H1 (cell line): ENCODE data around the gene PDE4D. TPM values are rescaled to one million over a fixed set of nuclear protein-coding genes. Genes with fewer than 3 reads are reported as not detected.
A peak's percentile ranks its signal among the peaks of the same experiment; 100 is the strongest.

Experiments used
- CTCF ChIA-PET: fragments of 300-600 bp; sonication (Branson Sonifier 250); formaldehyde crosslinking; loops from one replicate; lab custom pipeline; 2021; ENCODE audit not compliant: partially characterized antibody; lab: Charles Lee
- POLR2A ChIA-PET: fragments of 300-600 bp; sonication (Branson Sonifier 250); formaldehyde crosslinking; loops from one replicate; lab custom pipeline; 2021; ENCODE audit warnings: inconsistent platforms; ENCODE audit not compliant: partially characterized antibody; lab: Charles Lee
- DNase-seq, 2 experiments: peaks; one replicate each; pipeline versions ENCODE4 v3.0.0 to v3.0.0-alpha.2; 2010 to 2022; ENCODE audit warnings: low spot score in 2 of 2, low read depth in 1 of 2, mixed read lengths in 1 of 2
- FAIRE-seq: peaks from 2 replicates; lab custom pipeline; 2011; peaks lifted over from hg19 to GRCh38; lab: Jason Lieb, UNC
- H2AFZ ChIP-seq: 2 replicates; pipeline ENCODE4 v1.8.1; 2012; ENCODE audit warnings: low read length, inconsistent platforms
- H2AK5ac ChIP-seq: 2 replicates; pipeline ENCODE4 v1.6.1; 2013; ENCODE audit warnings: low read depth, low read length
- H2BK120ac ChIP-seq: replicated peaks from 2 replicates; pipeline ENCODE3; 2013; ENCODE audit warnings: low read depth, low read length, inconsistent platforms
- H2BK12ac ChIP-seq: 2 replicates; pipeline ENCODE4 v1.6.1; 2013; ENCODE audit warnings: low read depth, low read length
- H2BK15ac ChIP-seq: 2 replicates; pipeline ENCODE4 v1.6.1; 2013; ENCODE audit warnings: low read length
- H2BK20ac ChIP-seq: 2 replicates; pipeline ENCODE4 v1.6.1; 2013; ENCODE audit warnings: low read length
- H2BK5ac ChIP-seq: 2 replicates; pipeline ENCODE4 v1.6.1; 2013; ENCODE audit warnings: low read depth, low read length
- H3K14ac ChIP-seq: 2 replicates; pipeline ENCODE4 v1.6.1; 2013; ENCODE audit warnings: inconsistent platforms; ENCODE audit not compliant: insufficient read length
- H3K18ac ChIP-seq: 2 replicates; pipeline ENCODE4 v1.6.1; 2013; ENCODE audit warnings: low read length; ENCODE audit errors: extremely low read depth
- H3K23ac ChIP-seq: 2 replicates; pipeline ENCODE4 v1.6.1; 2013; ENCODE audit warnings: inconsistent platforms; ENCODE audit not compliant: insufficient read length
- H3K23me2 ChIP-seq: 2 replicates; pipeline ENCODE4 v1.6.1; 2013; ENCODE audit warnings: low read depth, low read length
- H3K27ac ChIP-seq: 2 replicates; pipeline ENCODE4 v1.6.1; 2011; ENCODE audit warnings: low read depth, low read length, inconsistent platforms
- H3K27me3 ChIP-seq, 4 experiments: replicated peaks in 1 of 4; 1 replicate in 1 of 4; 2 replicates in 3 of 4; pipeline versions ENCODE4 v1.6.1 to v1.8.1; 2011 to 2013; ENCODE audit warnings: low read length in 3 of 4, mild to moderate bottlenecking in 3 of 4, inconsistent platforms in 2 of 4, mixed read lengths in 2 of 4, moderate library complexity in 1 of 4; ENCODE audit not compliant: control insufficient read depth in 3 of 4, insufficient read depth in 3 of 4; ENCODE audit errors: extremely low read depth in 1 of 4
- H3K36me3 ChIP-seq, 4 experiments: 2 replicates each; pipeline versions ENCODE4 v1.6.1 to v1.8.1; 2011 to 2013; ENCODE audit warnings: mild to moderate bottlenecking in 4 of 4, low read length in 3 of 4, moderate library complexity in 2 of 4, control low read depth in 1 of 4, inconsistent platforms in 1 of 4; ENCODE audit not compliant: insufficient read depth in 4 of 4, control insufficient read depth in 2 of 4
- H3K4ac ChIP-seq: replicated peaks from 2 replicates; pipeline ENCODE3; 2013; ENCODE audit warnings: low read length, low read depth, mixed read lengths, inconsistent platforms; ENCODE audit not compliant: insufficient read length
- H3K4me1 ChIP-seq, 4 experiments: replicated peaks in 1 of 4; 1 replicate in 1 of 4; 2 replicates in 3 of 4; pipeline versions ENCODE4 v1.6.1 to v1.8.1; 2011 to 2013; ENCODE audit warnings: low read length in 3 of 4, inconsistent platforms in 2 of 4, mixed read lengths in 1 of 4; ENCODE audit not compliant: insufficient read depth in 4 of 4, control insufficient read depth in 3 of 4
- H3K4me2 ChIP-seq, 2 experiments: 2 replicates each; pipeline versions ENCODE4 v1.6.1 to v1.8.1; 2011 to 2013; ENCODE audit warnings: low read depth in 2 of 2, low read length in 2 of 2, control low read depth in 1 of 2, inconsistent platforms in 1 of 2, mild to moderate bottlenecking in 1 of 2; ENCODE audit not compliant: insufficient read depth in 1 of 2
- H3K4me3 ChIP-seq, 4 experiments: fragments of 200-600, 300-600 bp in 1 of 4; sonication (generic), shearing (Covaris generic), sonication (Bioruptor Twin) in 1 of 4; 2 replicates each; pipeline versions ENCODE4 v1.5.1 to v1.8.1; 2011 to 2016; ENCODE audit warnings: low read length in 4 of 4, low read depth in 3 of 4, control low read depth in 2 of 4, inconsistent platforms in 2 of 4, mild to moderate bottlenecking in 2 of 4, mixed read lengths in 1 of 4, moderate library complexity in 1 of 4; ENCODE audit not compliant: insufficient read depth in 2 of 4; ENCODE audit errors: extremely low read depth in 1 of 4
- H3K56ac ChIP-seq: replicated peaks from 2 replicates; pipeline ENCODE3; 2013; ENCODE audit warnings: low read depth, mild to moderate bottlenecking, mixed read lengths, low read length, inconsistent platforms; ENCODE audit not compliant: insufficient read length
- H3K79me1 ChIP-seq: 2 replicates; pipeline ENCODE4 v1.6.1; 2013; ENCODE audit warnings: low read depth, low read length, control low read depth
- H3K79me2 ChIP-seq, 2 experiments: 2 replicates each; pipeline versions ENCODE4 v1.6.1 to v1.8.1; 2012 to 2013; ENCODE audit warnings: low read length in 2 of 2, mild to moderate bottlenecking in 2 of 2, inconsistent platforms in 1 of 2; ENCODE audit not compliant: insufficient read depth in 2 of 2, control insufficient read depth in 1 of 2
- H3K9ac ChIP-seq, 4 experiments: replicated peaks in 1 of 4; 1 replicate in 1 of 4; 2 replicates in 3 of 4; pipeline versions ENCODE4 v1.6.1 to v1.8.1; 2011 to 2013; ENCODE audit warnings: low read depth in 3 of 4, low read length in 3 of 4, control low read depth in 2 of 4, mild to moderate bottlenecking in 2 of 4, moderate library complexity in 2 of 4, inconsistent platforms in 1 of 4; ENCODE audit errors: extremely low read depth in 1 of 4
- H3K9me3 ChIP-seq, 2 experiments: 2 replicates each; pipeline versions ENCODE4 v1.6.1 to v1.8.1; 2012 to 2013; ENCODE audit warnings: mild to moderate bottlenecking in 2 of 2, moderate library complexity in 2 of 2, control low read depth in 1 of 2, inconsistent platforms in 1 of 2, low read depth in 1 of 2, low read length in 1 of 2, mixed read lengths in 1 of 2; ENCODE audit not compliant: insufficient read depth in 2 of 2
- H4K20me1 ChIP-seq, 2 experiments: replicated peaks in 1 of 2; 2 replicates each; pipeline versions ENCODE3 to v1.8.1; 2011 to 2013; ENCODE audit warnings: inconsistent platforms in 2 of 2, low read length in 2 of 2, mild to moderate bottlenecking in 1 of 2; ENCODE audit not compliant: insufficient read depth in 2 of 2, control insufficient read depth in 1 of 2
- H4K5ac ChIP-seq: 2 replicates; pipeline ENCODE4 v1.6.1; 2013; ENCODE audit warnings: low read length, low read depth, mixed read lengths, inconsistent platforms; ENCODE audit not compliant: insufficient read length
- H4K8ac ChIP-seq: 2 replicates; pipeline ENCODE4 v1.8.0; 2013; ENCODE audit warnings: mild to moderate bottlenecking, moderate library complexity, low read length, inconsistent platforms; ENCODE audit not compliant: insufficient read depth; ENCODE audit errors: extremely low read depth
- H4K91ac ChIP-seq: replicated peaks from 2 replicates; pipeline ENCODE3; 2013; ENCODE audit warnings: low read length, mixed read lengths, inconsistent platforms; ENCODE audit not compliant: insufficient read length
- ASH2L ChIP-seq: fragments of 200-600, 300-600 bp; sonication (generic); IDR thresholded peaks from one replicate; pipeline ENCODE4 v1.7.1; 2017; ENCODE audit warnings: low read length
- BCL11A ChIP-seq, 2 experiments: IDR thresholded peaks; one replicate each; pipeline ENCODE4 v1.6.1; 2011; ENCODE audit warnings: low read depth in 2 of 2, low read length in 2 of 2, mild to moderate bottlenecking in 2 of 2
- CREB1 ChIP-seq: IDR thresholded peaks from 2 replicates; pipeline ENCODE4 v1.6.1; 2012; ENCODE audit warnings: inconsistent platforms
- EGR1 ChIP-seq: IDR thresholded peaks from 2 replicates; pipeline ENCODE4 v1.6.1; 2011; ENCODE audit warnings: low read depth, low read length, borderline replicate concordance
- HDAC2 ChIP-seq, 2 experiments: fragments of 300-600 bp in 1 of 2; sonication (generic) in 1 of 2; IDR thresholded peaks; 2 replicates each; pipeline ENCODE4 v1.6.1; 2011 to 2012; ENCODE audit warnings: low read depth in 2 of 2, low read length in 2 of 2, mild to moderate bottlenecking in 2 of 2, moderate library complexity in 2 of 2, borderline replicate concordance in 1 of 2, inconsistent platforms in 1 of 2
- HDAC6 ChIP-seq: IDR thresholded peaks from one replicate; pipeline ENCODE4 v1.7.1; 2012; ENCODE audit warnings: low read depth, mild to moderate bottlenecking, inconsistent platforms, low read length, moderate library complexity
- KDM4A ChIP-seq: IDR thresholded peaks from one replicate; pipeline ENCODE4 v1.7.1; 2012; ENCODE audit warnings: low read depth, mild to moderate bottlenecking, moderate library complexity, low read length, inconsistent platforms; ENCODE audit not compliant: severe bottlenecking
- POLR2A ChIP-seq, 2 experiments: IDR thresholded peaks; 1 replicate in 1 of 2; 2 replicates in 1 of 2; pipeline ENCODE4 v1.6.1; 2011; ENCODE audit warnings: low read depth in 2 of 2, low read length in 2 of 2, mild to moderate bottlenecking in 2 of 2; ENCODE audit errors: control extremely low read depth in 1 of 2
- POLR2AphosphoS5 ChIP-seq: IDR thresholded peaks from 2 replicates; pipeline ENCODE4 v1.6.1; 2011; ENCODE audit warnings: low read depth, low read length
- RXRA ChIP-seq: IDR thresholded peaks from 2 replicates; pipeline ENCODE4 v1.6.1; 2011; ENCODE audit warnings: low read depth, mild to moderate bottlenecking, low read length, moderate library complexity; ENCODE audit not compliant: insufficient read depth
- SP1 ChIP-seq: IDR thresholded peaks from 2 replicates; pipeline ENCODE4 v1.6.1; 2011; ENCODE audit warnings: low read depth, low read length
- SP4 ChIP-seq: IDR thresholded peaks from 2 replicates; pipeline ENCODE4 v1.6.1; 2012; ENCODE audit warnings: low read length, inconsistent platforms
- TEAD4 ChIP-seq: IDR thresholded peaks from 2 replicates; pipeline ENCODE4 v1.6.1; 2012; ENCODE audit warnings: low read depth, low read length, inconsistent platforms, mixed read lengths
- WGBS, 2 experiments: shearing (Covaris generic) in 1 of 2; methylation state at CpG; one replicate each; pipeline versions ENCODE4 v1.1.6 to v1.1.7; 2013 to 2015; ENCODE audit warnings: low lambda C conversion rate in 2 of 2, mixed read lengths in 2 of 2, inconsistent platforms in 1 of 2, low coverage in 1 of 2, missing lambda C conversion rate in 1 of 2; ENCODE audit not compliant: insufficient replicate concordance in 2 of 2, insufficient coverage in 1 of 2, insufficient read length in 1 of 2; ENCODE audit errors: extremely low coverage in 1 of 2, missing lambda C conversion rate in 1 of 2; 5-methylcytosine and 5-hydroxymethylcytosine counted together
- polyA plus RNA-seq, 7 experiments: library from polyadenylated mRNA; depleted of rRNA in 3 of 7; stranded (reverse) in 5 of 7; unstranded in 2 of 7; fragments of >200 nt in 5 of 7; fragments of 200-250 nt in 2 of 7; gene quantifications; 1 replicate in 5 of 7; 2 replicates in 1 of 7; 4 replicates in 1 of 7; pipeline versions ENCODE4 v1.2.1 to v1.2.3, GENCODE V29; 2011 to 2013; ENCODE audit warnings: missing spikeins in 2 of 7, mixed read lengths in 2 of 7
- total RNA-seq: library from RNA; stranded (reverse); fragmentation: NEBNext Ultra II Directional; extraction: Animal tissue kit (Norgen Biotek cat#: 25700); gene quantifications from 2 replicates; pipeline ENCODE4 v1.2.1, GENCODE V29; 2021

Gene PDE4D
- total and polyA plus RNA-seq, 2 of the 8 experiments (the other 6 are each of a cell fraction or from before 2014, with no cell fraction given): 2.3 to 3.7 TPM

DNA sequence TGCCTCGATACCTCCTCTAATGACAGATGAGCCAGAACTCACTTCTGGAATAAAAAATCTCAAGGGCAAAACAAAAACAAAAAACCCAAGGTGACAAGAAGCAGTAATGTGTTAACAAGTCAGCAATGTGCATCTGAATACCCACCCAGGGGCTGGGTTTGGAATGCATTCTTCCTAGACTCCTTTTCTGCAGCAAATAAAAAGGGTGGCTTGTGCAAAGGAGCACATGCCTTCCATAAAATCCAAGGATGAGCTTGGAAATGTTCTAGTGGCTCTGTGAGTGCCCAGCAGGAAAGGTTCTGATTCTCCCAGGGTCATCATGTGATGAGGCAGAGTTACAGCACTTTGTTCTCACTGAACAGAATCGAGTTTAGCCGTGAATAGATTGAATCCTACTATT is 710.8 kb downstream of the PDE4D start:
- Histone ChIP-seq H2AFZ (no peak overlapping the region), H3K9ac (no peak overlapping the region), H3K4me2 (0 out of 4 replicates have a peak overlapping the region, but pooled peaks of 1 of the 2 experiments have one; percentile 17), H3K4me3 (no peak overlapping the region), H2BK12ac (0 out of 2 replicates have a peak overlapping the region, but pooled peaks have one; percentile 45), H3K9me3 (no peaks in the 10 kb centered on the region), H2BK20ac (peak overlapping the region; percentile 73; the same call in 1 of the 2 replicates), H2AK5ac (no peak overlapping the region), H3K27ac (no peak overlapping the region), H3K14ac (no peak overlapping the region), H3K4ac (no peak overlapping the region), H3K18ac (peak overlapping the region; percentile 39; the same call in 1 of the 2 replicates), H3K36me3 (no peaks in the 10 kb centered on the region), H2BK15ac (no peak overlapping the region), H3K27me3 (no peaks in the 10 kb centered on the region), H4K8ac (no peak overlapping the region), H4K20me1 (no peaks in the 10 kb centered on the region), H3K56ac (no peak overlapping the region), H3K23me2 (no peaks in the 10 kb centered on the region), H3K79me2 (no peaks in the 10 kb centered on the region), H4K5ac (no peak overlapping the region), H3K79me1 (no peaks in the 10 kb centered on the region), H3K23ac (no peak overlapping the region), H2BK120ac (no peak overlapping the region), H2BK5ac (no peak overlapping the region), H3K4me1 (peaks cover 4 to 12% (median 5%) of the 10 kb centered on the region in 4 experiments; a peak in 4 of 7 replicates), H4K91ac (no peak overlapping the region)
- ChIA-PET POLR2A (no interaction called here), CTCF (interaction anchor here (0.5 to 2.1 kb wide), 8 partner anchors 9 to 314 kb away, joined by 3 to 16 read pairs (median 4); no protein-coding TSS in a partner anchor)
- 86% methylated on average over 3 of the region's 3 CpGs; no CpG with 5 or more reads in 1 of the 2 experiments for WGBS, 2 experiments
- DNase-seq: peak in 1 of 2 experiments; percentile 47
- peak; percentile 62 for FAIRE-seq
- TF ChIP-seq POLR2A (IDR thresholded peaks at IDR 0.05; ENCODE audit: control extremely low read depth in 1 of 2, low read depth in 2 of 2, low read length in 2 of 2) (no peak), CREB1 (no peak), HDAC2 (IDR thresholded peaks at IDR 0.05; ENCODE audit: borderline replicate concordance in 1 of 2, low read depth in 2 of 2, low read length in 2 of 2) (no peak), EGR1 (no peak), POLR2AphosphoS5 (no peak), SP1 (no peak), ASH2L (no peak), RXRA (no peak), HDAC6 (no peak), BCL11A (IDR thresholded peaks at IDR 0.05; ENCODE audit: low read depth in 2 of 2, low read length in 2 of 2) (no peak), TEAD4 (no peak), SP4 (no peak), KDM4A (no peak)
- TF ChIP-seq, all 59 proteins: peak for 0
